HepG2 (cell line): ENCODE results near the gene CACNA2D3. TPM values are rescaled to one million over a fixed set of nuclear protein-coding genes. Genes with fewer than 3 reads are reported as not detected.

Experiments
- ATAC-seq: fragments of 200-7000 bp; cut with Tn5 transposase; 3 replicates; pipeline ENCODE4 v1.9.1; 2020; ENCODE audit warnings: mild to moderate bottlenecking, moderate library complexity
- BruUV-seq: library from RNA; stranded (reverse); fragments of 400-500 nt; replicated peaks from 2 replicates; lab custom pipeline; 2021; lab: Mats Ljungman, UMichigan
- CTCF ChIA-PET: fragments of 300-600 bp; formaldehyde crosslinking; extraction: SDS; loops from one replicate; lab custom pipeline; 2021; ENCODE audit warnings: low total read pairs, inconsistent platforms, low intra/inter-chr PET ratio; lab: Yijun Ruan, JAX
- POLR2A ChIA-PET: fragments of 350-600 bp; sonication (Branson Sonifier 250); formaldehyde crosslinking; loops from one replicate; lab custom pipeline; 2020; ENCODE audit warnings: antibody characterized with exemption, inconsistent platforms; lab: Yijun Ruan, JAX
- DNase-seq: peaks from one replicate; pipeline ENCODE4 v3.0.0-alpha.2; 2015; ENCODE audit warnings: low spot score
- FAIRE-seq: peaks from 3 replicates; lab custom pipeline; 2011; peaks lifted over from hg19 to GRCh38; lab: Jason Lieb, UNC
- H2AFZ ChIP-seq: one replicate; pipeline ENCODE4 v1.6.1; 2011; ENCODE audit warnings: low read length, inconsistent platforms
- H3K27ac ChIP-seq: fragments of 300-600 bp; 3 replicates; pipeline ENCODE4 v1.8.0; 2011; ENCODE audit warnings: mixed run types, mild to moderate bottlenecking, mixed read lengths, low read length, inconsistent platforms; ENCODE audit not compliant: insufficient read depth; ENCODE audit errors: extremely low read length
- H3K27me3 ChIP-seq, 2 experiments: fragments of 200-600 bp in 1 of 2; 2 replicates in 1 of 2; 3 replicates in 1 of 2; pipeline versions ENCODE4 v1.6.0 to v1.8.0; 2011; ENCODE audit warnings: low read length in 2 of 2, mild to moderate bottlenecking in 2 of 2, moderate library complexity in 2 of 2, inconsistent platforms in 1 of 2; ENCODE audit not compliant: insufficient read depth in 2 of 2, control insufficient read depth in 1 of 2
- H3K36me3 ChIP-seq, 2 experiments: fragments of 200-600 bp in 1 of 2; replicated peaks in 1 of 2; 2 replicates in 1 of 2; 3 replicates in 1 of 2; pipeline versions ENCODE4 v1.5.1 to v1.8.0; 2011; ENCODE audit warnings: low read length in 2 of 2, inconsistent platforms in 1 of 2; ENCODE audit not compliant: insufficient read depth in 2 of 2, control insufficient read depth in 1 of 2
- H3K4me1 ChIP-seq: 2 replicates; pipeline ENCODE4 v1.5.1; 2012; ENCODE audit warnings: low read length, inconsistent platforms; ENCODE audit not compliant: insufficient read depth
- H3K4me2 ChIP-seq: 2 replicates; pipeline ENCODE4 v1.6.0; 2011; ENCODE audit warnings: low read depth, low read length, inconsistent platforms
- H3K4me3 ChIP-seq, 3 experiments: fragments of 200-600 bp in 1 of 3; sonication (generic), shearing (Covaris generic) in 1 of 3; replicated peaks in 1 of 3; 2 replicates each; pipeline ENCODE4 v1.5.1; 2011 to 2016; ENCODE audit warnings: low read length in 3 of 3, inconsistent platforms in 2 of 3, low read depth in 2 of 3, mild to moderate bottlenecking in 2 of 3, control low read depth in 1 of 3, mixed read lengths in 1 of 3; ENCODE audit not compliant: insufficient read depth in 1 of 3
- H3K79me2 ChIP-seq: one replicate; pipeline ENCODE4 v1.6.1; 2011; ENCODE audit warnings: low read length, inconsistent platforms; ENCODE audit not compliant: insufficient read depth
- H3K9ac ChIP-seq: 2 replicates; pipeline ENCODE4 v1.6.0; 2011; ENCODE audit warnings: mild to moderate bottlenecking, low read depth, low read length, inconsistent platforms; ENCODE audit not compliant: insufficient read depth
- H3K9me3 ChIP-seq: 2 replicates; pipeline ENCODE4 v1.5.1; 2012; ENCODE audit warnings: mild to moderate bottlenecking, low read length
- H4K20me1 ChIP-seq: 2 replicates; pipeline ENCODE4 v1.6.0; 2011; ENCODE audit warnings: inconsistent platforms, mild to moderate bottlenecking, low read length, moderate library complexity; ENCODE audit not compliant: insufficient read depth
- AHR ChIP-seq: IDR thresholded peaks from 2 replicates; pipeline ENCODE4 v1.6.1; 2018; ENCODE audit warnings: missing genetic modification reagents, missing compliant biosample characterization
- MED8 ChIP-seq: sonication (generic); formaldehyde crosslinking; IDR thresholded peaks from 2 replicates; pipeline ENCODE4 v1.8.1; 2023; ENCODE audit warnings: mild to moderate bottlenecking, missing genetic modification reagents; ENCODE audit not compliant: insufficient replicate concordance
- POLR2AphosphoS2 ChIP-seq: IDR thresholded peaks from 2 replicates; pipeline ENCODE4 v1.6.1; 2011; ENCODE audit warnings: low read depth, low read length, improper control_type of control experiment
- RAD51 ChIP-seq: fragments of 450-650 bp; IDR thresholded peaks from 2 replicates; pipeline ENCODE4 v1.6.1; 2016; ENCODE audit warnings: borderline replicate concordance
- RCOR2 ChIP-seq: IDR thresholded peaks from 2 replicates; pipeline ENCODE4 v1.6.1; 2016; ENCODE audit warnings: missing biosample characterization, missing genetic modification reagents
- TAF15 ChIP-seq: fragments of 200-400 bp; formaldehyde crosslinking; IDR thresholded peaks from one replicate; pipeline ENCODE4 v1.6.1; 2018; ENCODE audit warnings: mild to moderate bottlenecking, low read depth, low read length; ENCODE audit not compliant: poor library complexity, severe bottlenecking
- ZNF24 ChIP-seq: fragments of 450-650 bp; IDR thresholded peaks from 2 replicates; pipeline ENCODE4 v1.6.1; 2017; ENCODE audit warnings: antibody characterized with exemption, mild to moderate bottlenecking
- WGBS: methylation state at CpG from one replicate; pipeline ENCODE4 v1.1.6; 2017; ENCODE audit warnings: low lambda C conversion rate; 5-methylcytosine and 5-hydroxymethylcytosine counted together
- in situ Hi-C: cut with HindIII; loops from 2 replicates; pipeline ENCODE4 v1.10.0; 2017; ENCODE audit warnings: low pct_unique_long_range_greater_than_20kb; ENCODE audit not compliant: extremely low pct_ligation_motif_present
- intact Hi-C: fragments of 100-400 bp; cut with micrococcal nuclease; formaldehyde crosslinking; loops from one replicate; pipeline ENCODE4 v1.10.0; 2022; ENCODE audit not compliant: unreplicated experiment
- polyA plus RNA-seq, 8 experiments: library from polyadenylated mRNA; depleted of rRNA in 3 of 8; stranded (reverse) in 7 of 8; unstranded in 1 of 8; fragments of >200 nt; fragmentation: Illumina TruSeq in 4 of 8; extraction: Trizol in 4 of 8; gene quantifications; 2 replicates each; pipeline versions ENCODE4 v1.2.1 to v1.2.3, GENCODE V29; 2011 to 2016; ENCODE audit warnings: low read depth in 4 of 8, missing spikeins in 1 of 8, mixed read lengths in 1 of 8; ENCODE audit not compliant: insufficient read depth in 1 of 8
- total RNA-seq, 5 experiments: library from RNA; depleted of rRNA; stranded (reverse); fragments of >200 nt; fragmentation: Illumina TruSeq; extraction: Trizol; gene quantifications; 2 replicates each; pipeline ENCODE4 v1.2.3, GENCODE V29; 2016; ENCODE audit warnings: low read depth in 1 of 5
- TF ChIP-seq, protein P1 (sequence below): sonication (generic); formaldehyde crosslinking; IDR thresholded peaks from 2 replicates; pipeline ENCODE4 v1.9.0; 2021; ENCODE audit warnings: missing genetic modification reagents, borderline replicate concordance
- TF ChIP-seq, protein P2 (sequence below): sonication (generic); formaldehyde crosslinking; IDR thresholded peaks from 2 replicates; pipeline ENCODE4 v1.4.0; 2020; ENCODE audit warnings: missing genetic modification reagents
- TF ChIP-seq, protein P3 (sequence below): sonication (generic); formaldehyde crosslinking; IDR thresholded peaks from 2 replicates; pipeline ENCODE4 v1.4.0; 2020; ENCODE audit warnings: missing genetic modification reagents
- TF ChIP-seq, protein P4 (sequence below): sonication (generic); formaldehyde crosslinking; IDR thresholded peaks from 2 replicates; pipeline ENCODE4 v1.4.0; 2020; ENCODE audit warnings: mild to moderate bottlenecking, missing genetic modification reagents
- TF ChIP-seq, protein P5 (sequence below): sonication (generic); formaldehyde crosslinking; IDR thresholded peaks from 2 replicates; pipeline ENCODE4 v1.9.0; 2022; ENCODE audit warnings: missing genetic modification reagents, mild to moderate bottlenecking, borderline replicate concordance

CACNA2D3 gene
- total and polyA plus RNA-seq, 2 of the 13 experiments (the other 11 are each of a cell fraction or from before 2014, with no cell fraction given), result not detected

DNA sequence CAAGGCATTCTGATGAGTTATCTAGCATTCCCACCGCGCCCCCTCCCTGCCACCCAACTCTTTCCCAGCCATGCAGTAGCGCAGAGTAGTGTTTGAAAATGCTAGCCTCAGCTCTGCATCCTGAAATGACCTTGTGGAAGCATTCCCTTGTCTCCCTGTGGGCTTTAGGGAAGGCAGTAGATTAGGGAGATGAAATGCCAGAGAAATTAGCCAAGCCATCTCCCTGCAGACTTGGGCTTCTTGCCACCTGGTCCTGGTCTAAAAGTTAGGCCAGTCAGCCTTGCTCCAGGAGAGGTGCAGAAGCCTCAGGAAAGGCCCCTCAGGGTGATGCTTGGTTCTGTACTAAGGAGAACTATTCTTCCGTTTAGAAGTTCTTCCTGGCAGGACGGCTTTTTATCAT is 231.2 kb downstream of the CACNA2D3 start:
- Histone ChIP-seq H3K27me3 (0 out of 5 replicates have a peak, but pooled peaks cover 0 to 2% of the 10 kb centered on the region in 2 experiments), H3K36me3 (no peaks in the 10 kb centered on the region), H3K27ac (no peak overlapping the region), H3K9ac (no peak overlapping the region), H3K4me3 (no peak overlapping the region), H3K4me1 (no peaks in the 10 kb centered on the region), H4K20me1 (no peaks in the 10 kb centered on the region), H3K79me2 (no peaks in the 10 kb centered on the region), H3K9me3 (no peaks in the 10 kb centered on the region), H3K4me2 (no peak overlapping the region), H2AFZ (no peak overlapping the region)
- no peak for ATAC-seq
- intact Hi-C loops, result no loop called here
- no peak for FAIRE-seq
- no peak for DNase-seq
- ChIA-PET CTCF (no interaction called here), POLR2A (no interaction called here)
- no TSS peak for BruUV-seq
- in situ Hi-C loops, result no loop called here
- WGBS, result 0% methylated on average over 5 of the region's 5 CpGs
- TF ChIP-seq MED8 (CRISPR knock-in tag) (no peak), AHR (CRISPR knock-in tag) (no peak), TAF15 (no peak), RCOR2 (CRISPR knock-in tag) (no peak), POLR2AphosphoS2 (no peak), RAD51 (no peak), ZNF24 (no peak)
- TF ChIP-seq, protein P1, sequence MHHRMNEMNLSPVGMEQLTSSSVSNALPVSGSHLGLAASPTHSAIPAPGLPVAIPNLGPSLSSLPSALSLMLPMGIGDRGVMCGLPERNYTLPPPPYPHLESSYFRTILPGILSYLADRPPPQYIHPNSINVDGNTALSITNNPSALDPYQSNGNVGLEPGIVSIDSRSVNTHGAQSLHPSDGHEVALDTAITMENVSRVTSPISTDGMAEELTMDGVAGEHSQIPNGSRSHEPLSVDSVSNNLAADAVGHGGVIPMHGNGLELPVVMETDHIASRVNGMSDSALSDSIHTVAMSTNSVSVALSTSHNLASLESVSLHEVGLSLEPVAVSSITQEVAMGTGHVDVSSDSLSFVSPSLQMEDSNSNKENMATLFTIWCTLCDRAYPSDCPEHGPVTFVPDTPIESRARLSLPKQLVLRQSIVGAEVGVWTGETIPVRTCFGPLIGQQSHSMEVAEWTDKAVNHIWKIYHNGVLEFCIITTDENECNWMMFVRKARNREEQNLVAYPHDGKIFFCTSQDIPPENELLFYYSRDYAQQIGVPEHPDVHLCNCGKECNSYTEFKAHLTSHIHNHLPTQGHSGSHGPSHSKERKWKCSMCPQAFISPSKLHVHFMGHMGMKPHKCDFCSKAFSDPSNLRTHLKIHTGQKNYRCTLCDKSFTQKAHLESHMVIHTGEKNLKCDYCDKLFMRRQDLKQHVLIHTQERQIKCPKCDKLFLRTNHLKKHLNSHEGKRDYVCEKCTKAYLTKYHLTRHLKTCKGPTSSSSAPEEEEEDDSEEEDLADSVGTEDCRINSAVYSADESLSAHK, result no peak
- TF ChIP-seq, protein P2, sequence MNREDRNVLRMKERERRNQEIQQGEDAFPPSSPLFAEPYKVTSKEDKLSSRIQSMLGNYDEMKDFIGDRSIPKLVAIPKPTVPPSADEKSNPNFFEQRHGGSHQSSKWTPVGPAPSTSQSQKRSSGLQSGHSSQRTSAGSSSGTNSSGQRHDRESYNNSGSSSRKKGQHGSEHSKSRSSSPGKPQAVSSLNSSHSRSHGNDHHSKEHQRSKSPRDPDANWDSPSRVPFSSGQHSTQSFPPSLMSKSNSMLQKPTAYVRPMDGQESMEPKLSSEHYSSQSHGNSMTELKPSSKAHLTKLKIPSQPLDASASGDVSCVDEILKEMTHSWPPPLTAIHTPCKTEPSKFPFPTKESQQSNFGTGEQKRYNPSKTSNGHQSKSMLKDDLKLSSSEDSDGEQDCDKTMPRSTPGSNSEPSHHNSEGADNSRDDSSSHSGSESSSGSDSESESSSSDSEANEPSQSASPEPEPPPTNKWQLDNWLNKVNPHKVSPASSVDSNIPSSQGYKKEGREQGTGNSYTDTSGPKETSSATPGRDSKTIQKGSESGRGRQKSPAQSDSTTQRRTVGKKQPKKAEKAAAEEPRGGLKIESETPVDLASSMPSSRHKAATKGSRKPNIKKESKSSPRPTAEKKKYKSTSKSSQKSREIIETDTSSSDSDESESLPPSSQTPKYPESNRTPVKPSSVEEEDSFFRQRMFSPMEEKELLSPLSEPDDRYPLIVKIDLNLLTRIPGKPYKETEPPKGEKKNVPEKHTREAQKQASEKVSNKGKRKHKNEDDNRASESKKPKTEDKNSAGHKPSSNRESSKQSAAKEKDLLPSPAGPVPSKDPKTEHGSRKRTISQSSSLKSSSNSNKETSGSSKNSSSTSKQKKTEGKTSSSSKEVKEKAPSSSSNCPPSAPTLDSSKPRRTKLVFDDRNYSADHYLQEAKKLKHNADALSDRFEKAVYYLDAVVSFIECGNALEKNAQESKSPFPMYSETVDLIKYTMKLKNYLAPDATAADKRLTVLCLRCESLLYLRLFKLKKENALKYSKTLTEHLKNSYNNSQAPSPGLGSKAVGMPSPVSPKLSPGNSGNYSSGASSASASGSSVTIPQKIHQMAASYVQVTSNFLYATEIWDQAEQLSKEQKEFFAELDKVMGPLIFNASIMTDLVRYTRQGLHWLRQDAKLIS (CRISPR knock-in tag), result no peak
- TF ChIP-seq, protein P3, sequence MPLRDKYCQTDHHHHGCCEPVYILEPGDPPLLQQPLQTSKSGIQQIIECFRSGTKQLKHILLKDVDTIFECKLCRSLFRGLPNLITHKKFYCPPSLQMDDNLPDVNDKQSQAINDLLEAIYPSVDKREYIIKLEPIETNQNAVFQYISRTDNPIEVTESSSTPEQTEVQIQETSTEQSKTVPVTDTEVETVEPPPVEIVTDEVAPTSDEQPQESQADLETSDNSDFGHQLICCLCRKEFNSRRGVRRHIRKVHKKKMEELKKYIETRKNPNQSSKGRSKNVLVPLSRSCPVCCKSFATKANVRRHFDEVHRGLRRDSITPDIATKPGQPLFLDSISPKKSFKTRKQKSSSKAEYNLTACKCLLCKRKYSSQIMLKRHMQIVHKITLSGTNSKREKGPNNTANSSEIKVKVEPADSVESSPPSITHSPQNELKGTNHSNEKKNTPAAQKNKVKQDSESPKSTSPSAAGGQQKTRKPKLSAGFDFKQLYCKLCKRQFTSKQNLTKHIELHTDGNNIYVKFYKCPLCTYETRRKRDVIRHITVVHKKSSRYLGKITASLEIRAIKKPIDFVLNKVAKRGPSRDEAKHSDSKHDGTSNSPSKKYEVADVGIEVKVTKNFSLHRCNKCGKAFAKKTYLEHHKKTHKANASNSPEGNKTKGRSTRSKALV (CRISPR knock-in tag), result no peak
- TF ChIP-seq, protein P4, sequence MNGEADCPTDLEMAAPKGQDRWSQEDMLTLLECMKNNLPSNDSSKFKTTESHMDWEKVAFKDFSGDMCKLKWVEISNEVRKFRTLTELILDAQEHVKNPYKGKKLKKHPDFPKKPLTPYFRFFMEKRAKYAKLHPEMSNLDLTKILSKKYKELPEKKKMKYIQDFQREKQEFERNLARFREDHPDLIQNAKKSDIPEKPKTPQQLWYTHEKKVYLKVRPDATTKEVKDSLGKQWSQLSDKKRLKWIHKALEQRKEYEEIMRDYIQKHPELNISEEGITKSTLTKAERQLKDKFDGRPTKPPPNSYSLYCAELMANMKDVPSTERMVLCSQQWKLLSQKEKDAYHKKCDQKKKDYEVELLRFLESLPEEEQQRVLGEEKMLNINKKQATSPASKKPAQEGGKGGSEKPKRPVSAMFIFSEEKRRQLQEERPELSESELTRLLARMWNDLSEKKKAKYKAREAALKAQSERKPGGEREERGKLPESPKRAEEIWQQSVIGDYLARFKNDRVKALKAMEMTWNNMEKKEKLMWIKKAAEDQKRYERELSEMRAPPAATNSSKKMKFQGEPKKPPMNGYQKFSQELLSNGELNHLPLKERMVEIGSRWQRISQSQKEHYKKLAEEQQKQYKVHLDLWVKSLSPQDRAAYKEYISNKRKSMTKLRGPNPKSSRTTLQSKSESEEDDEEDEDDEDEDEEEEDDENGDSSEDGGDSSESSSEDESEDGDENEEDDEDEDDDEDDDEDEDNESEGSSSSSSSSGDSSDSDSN (CRISPR knock-in tag), result no peak
- TF ChIP-seq, protein P5, sequence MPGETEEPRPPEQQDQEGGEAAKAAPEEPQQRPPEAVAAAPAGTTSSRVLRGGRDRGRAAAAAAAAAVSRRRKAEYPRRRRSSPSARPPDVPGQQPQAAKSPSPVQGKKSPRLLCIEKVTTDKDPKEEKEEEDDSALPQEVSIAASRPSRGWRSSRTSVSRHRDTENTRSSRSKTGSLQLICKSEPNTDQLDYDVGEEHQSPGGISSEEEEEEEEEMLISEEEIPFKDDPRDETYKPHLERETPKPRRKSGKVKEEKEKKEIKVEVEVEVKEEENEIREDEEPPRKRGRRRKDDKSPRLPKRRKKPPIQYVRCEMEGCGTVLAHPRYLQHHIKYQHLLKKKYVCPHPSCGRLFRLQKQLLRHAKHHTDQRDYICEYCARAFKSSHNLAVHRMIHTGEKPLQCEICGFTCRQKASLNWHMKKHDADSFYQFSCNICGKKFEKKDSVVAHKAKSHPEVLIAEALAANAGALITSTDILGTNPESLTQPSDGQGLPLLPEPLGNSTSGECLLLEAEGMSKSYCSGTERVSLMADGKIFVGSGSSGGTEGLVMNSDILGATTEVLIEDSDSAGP, result no peak
